IPS-15b (cell line): ENCODE measurements around the gene HRH4.

Source experiments
- H3K27me3 ChIP-seq: one replicate; pipeline ENCODE4 v1.6.1; 2013; ENCODE audit warnings: low read length; ENCODE audit not compliant: control insufficient read depth, insufficient read depth
- H3K36me3 ChIP-seq: one replicate; pipeline ENCODE4 v1.6.1; 2013; ENCODE audit warnings: low read length; ENCODE audit not compliant: control insufficient read depth, insufficient read depth
- H3K4me1 ChIP-seq: one replicate; pipeline ENCODE4 v1.6.1; 2013; ENCODE audit warnings: mild to moderate bottlenecking, low read length; ENCODE audit not compliant: control insufficient read depth, insufficient read depth
- H3K4me3 ChIP-seq: one replicate; pipeline ENCODE4 v1.5.1; 2013; ENCODE audit warnings: low read depth, low read length
- H3K9ac ChIP-seq: one replicate; pipeline ENCODE4 v1.6.1; 2013; ENCODE audit warnings: low read depth, mild to moderate bottlenecking, low read length
- H3K9me3 ChIP-seq: one replicate; pipeline ENCODE4 v1.6.1; 2013; ENCODE audit warnings: mild to moderate bottlenecking, low read length; ENCODE audit not compliant: control insufficient read depth, insufficient read depth

The HRH4 gene

GRCh38 chr18:24470022-24470618, 9.7 kb downstream of the HRH4 start:
- no peaks in the 10 kb centered on the region for H3K4me1 ChIP-seq
- H3K9ac ChIP-seq: no peak overlapping the region
- no peak overlapping the region for H3K4me3 ChIP-seq
- H3K9me3 ChIP-seq: no peaks in the 10 kb centered on the region
- H3K27me3 ChIP-seq: no peaks in the 10 kb centered on the region
- H3K36me3 ChIP-seq: no peaks in the 10 kb centered on the region

DNA sequence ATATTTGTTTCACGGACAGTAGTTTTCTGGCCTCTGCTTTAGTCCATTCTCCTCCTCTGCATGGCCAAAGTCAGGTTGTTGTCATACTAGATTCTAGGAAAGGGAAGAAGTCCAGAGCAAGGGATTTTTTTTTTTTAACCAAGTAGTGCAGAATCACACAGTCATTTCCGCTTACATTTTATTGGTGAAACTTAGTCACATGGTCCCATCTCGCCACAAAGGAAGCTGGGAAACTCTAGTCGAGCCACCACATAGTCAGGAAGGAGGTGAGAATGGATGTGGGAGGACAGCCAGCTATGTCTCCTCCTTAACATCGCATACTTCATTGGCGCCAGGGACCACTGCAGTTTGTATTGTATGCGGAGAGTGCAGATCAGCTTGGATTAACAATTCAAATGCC, 10.4 kb downstream of the HRH4 start:
- H3K27me3 ChIP-seq: no peaks in the 10 kb centered on the region
- H3K9ac ChIP-seq: no peak overlapping the region
- H3K9me3 ChIP-seq: no peaks in the 10 kb centered on the region
- H3K4me1 ChIP-seq: no peaks in the 10 kb centered on the region
- no peaks in the 10 kb centered on the region for H3K36me3 ChIP-seq
- H3K4me3 ChIP-seq: no peak overlapping the region

- H3K27me3 ChIP-seq: no peaks in the 10 kb centered on the region
These were observed 12.2 kb downstream of the HRH4 start for GRCh38 chr18:24472591-24472990.

GRCh38 chr18:24474406-24474805, 14.0 kb downstream of the HRH4 start:
- Histone ChIP-seq H3K27me3 (no peaks in the 10 kb centered on the region), H3K9me3 (no peaks in the 10 kb centered on the region), H3K9ac (no peak overlapping the region), H3K4me1 (no peaks in the 10 kb centered on the region), H3K4me3 (no peak overlapping the region), H3K36me3 (no peaks in the 10 kb centered on the region)

More at GRCh38 chr18:24472591-24472990, 12.2 kb downstream of the HRH4 start:
- Histone ChIP-seq H3K4me1 (no peaks in the 10 kb centered on the region), H3K9ac (no peak overlapping the region), H3K36me3 (no peaks in the 10 kb centered on the region), H3K9me3 (no peaks in the 10 kb centered on the region), H3K4me3 (no peak overlapping the region)

DNA sequence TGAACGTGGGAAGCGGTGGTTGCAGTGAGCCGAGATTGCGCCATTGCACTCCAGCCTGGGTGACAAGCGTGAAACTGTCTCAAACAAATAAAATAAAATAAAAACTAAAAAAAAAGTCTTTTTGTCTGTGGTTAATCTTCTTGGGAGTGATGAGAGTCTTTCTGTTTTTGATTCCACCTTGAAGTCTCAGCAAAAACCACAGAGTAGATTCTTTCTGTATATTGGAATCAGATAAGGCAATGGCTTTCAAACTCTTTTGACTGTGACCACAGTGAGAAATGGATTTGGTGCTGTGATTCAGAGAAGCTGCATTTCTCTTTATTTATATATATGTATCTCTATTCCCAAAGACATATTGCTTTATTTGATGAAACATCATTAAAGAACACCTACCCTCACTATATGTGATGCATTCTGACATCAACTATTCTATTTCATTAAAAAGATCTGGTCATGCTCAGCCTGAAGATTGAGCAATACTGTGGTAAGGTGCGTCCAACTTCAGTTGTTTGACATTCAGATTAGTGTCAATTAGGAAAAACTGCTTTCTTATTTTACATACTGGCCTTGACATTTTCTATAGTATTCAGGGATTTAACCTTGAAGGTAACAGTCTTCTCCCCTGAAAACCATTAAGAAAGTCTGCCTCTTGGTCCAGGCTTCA, 15.6 kb downstream of the HRH4 start:
- Histone ChIP-seq H3K36me3 (no peaks in the 10 kb centered on the region), H3K4me1 (no peaks in the 10 kb centered on the region), H3K9ac (no peak overlapping the region)

GRCh38 chr18:24479371-24479770, 18.9 kb downstream of the HRH4 start:
- no peaks in the 10 kb centered on the region for H3K9me3 ChIP-seq
- no peak overlapping the region for H3K4me3 ChIP-seq
- H3K36me3 ChIP-seq: no peaks in the 10 kb centered on the region
- no peaks in the 10 kb centered on the region for H3K4me1 ChIP-seq
- no peaks in the 10 kb centered on the region for H3K27me3 ChIP-seq
- no peak overlapping the region for H3K9ac ChIP-seq

More for the DNA sequence above, 15.6 kb downstream of the HRH4 start:
- Histone ChIP-seq H3K9me3 (no peaks in the 10 kb centered on the region), H3K4me3 (no peak overlapping the region), H3K27me3 (no peaks in the 10 kb centered on the region)

- Histone ChIP-seq H3K9me3 (no peaks in the 10 kb centered on the region), H3K9ac (no peak overlapping the region), H3K36me3 (no peaks in the 10 kb centered on the region), H3K4me1 (no peaks in the 10 kb centered on the region), H3K4me3 (no peak overlapping the region), H3K27me3 (no peaks in the 10 kb centered on the region)
These were observed 22.4 kb downstream of the HRH4 start for GRCh38 chr18:24482821-24483220.

- no peaks in the 10 kb centered on the region for H3K4me1 ChIP-seq
- no peak overlapping the region for H3K9ac ChIP-seq
- H3K9me3 ChIP-seq: no peaks in the 10 kb centered on the region
- H3K36me3 ChIP-seq: no peaks in the 10 kb centered on the region
- H3K27me3 ChIP-seq: no peaks in the 10 kb centered on the region
- H3K4me3 ChIP-seq: no peak overlapping the region
These were observed 25.2 kb downstream of the HRH4 start for GRCh38 chr18:24485681-24486080.

DNA sequence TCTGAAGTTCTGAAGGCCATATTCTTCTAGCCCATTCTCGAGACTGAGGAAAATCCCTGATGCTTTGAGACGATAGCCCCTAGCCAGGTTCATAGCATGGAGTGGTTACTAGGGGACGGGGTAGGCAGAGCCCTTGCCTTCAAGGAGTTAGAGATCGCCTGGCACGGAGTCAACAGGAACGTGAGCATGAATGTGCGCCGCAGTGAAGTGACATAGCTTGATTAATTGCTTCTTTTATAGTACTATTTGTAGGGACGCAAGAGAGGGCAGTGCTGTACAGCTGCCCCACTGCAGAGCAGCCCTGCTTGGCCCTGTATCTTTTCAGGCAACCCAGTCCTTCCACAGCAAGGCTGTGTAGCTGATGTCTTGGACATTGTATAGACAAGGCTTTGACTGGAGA, 26.2 kb downstream of the HRH4 start:
- Histone ChIP-seq H3K9me3 (no peaks in the 10 kb centered on the region), H3K9ac (no peak overlapping the region), H3K4me1 (no peaks in the 10 kb centered on the region), H3K36me3 (no peaks in the 10 kb centered on the region), H3K4me3 (no peak overlapping the region), H3K27me3 (no peaks in the 10 kb centered on the region)

DNA sequence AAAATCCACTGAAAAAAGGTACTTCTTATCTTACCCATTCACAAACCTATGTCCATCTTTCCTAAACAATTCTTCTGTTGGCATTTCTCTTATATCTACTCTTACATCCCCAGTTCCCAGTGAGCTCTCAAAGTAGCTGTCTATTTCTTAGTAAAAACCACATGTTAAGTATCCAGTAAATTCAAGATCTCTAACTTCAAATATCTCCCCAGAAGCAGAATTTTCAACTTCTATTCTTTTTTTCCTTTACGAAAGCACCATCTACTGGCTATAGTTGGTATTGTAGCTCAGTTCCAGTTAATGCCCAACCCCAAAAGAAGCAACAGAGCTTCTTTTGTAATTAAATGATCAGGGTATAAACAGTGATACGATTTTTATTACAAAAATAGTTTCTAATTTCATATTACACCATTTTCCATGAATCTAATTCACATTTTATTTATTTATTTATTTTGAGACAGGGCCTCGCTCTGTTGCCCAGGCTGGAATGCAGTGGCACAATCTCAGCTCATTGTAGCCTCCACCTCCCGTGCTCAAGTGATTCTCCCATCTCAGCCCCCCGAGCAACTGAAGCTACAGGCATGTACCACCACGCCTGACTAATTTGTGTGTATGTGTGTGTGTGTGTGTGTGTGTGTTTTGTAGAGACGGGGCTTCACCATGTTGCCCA, 28.5 kb downstream of the HRH4 start:
- no peaks in the 10 kb centered on the region for H3K9me3 ChIP-seq
- no peaks in the 10 kb centered on the region for H3K36me3 ChIP-seq
- H3K4me3 ChIP-seq: no peak overlapping the region
- no peaks in the 10 kb centered on the region for H3K4me1 ChIP-seq
- H3K9ac ChIP-seq: no peak overlapping the region
- no peaks in the 10 kb centered on the region for H3K27me3 ChIP-seq

DNA sequence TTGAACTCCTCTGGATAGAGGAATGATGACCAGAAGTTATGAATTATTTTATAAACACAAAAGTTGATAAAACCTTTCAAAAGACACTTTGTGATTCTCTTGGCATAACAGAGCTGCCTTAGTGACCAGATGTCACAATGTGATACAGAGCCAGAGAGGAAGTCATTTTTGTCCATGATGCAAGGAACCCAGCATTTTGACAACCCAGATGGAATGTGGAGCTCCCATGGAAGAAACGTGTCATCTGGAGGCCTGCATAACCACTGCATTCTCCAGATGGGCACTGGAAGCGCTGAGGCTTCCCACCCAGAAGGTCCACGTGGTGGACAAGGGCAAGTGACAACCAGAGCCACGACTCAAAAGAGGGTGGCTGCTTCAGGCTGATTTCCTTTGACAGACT, 30.1 kb downstream of the HRH4 start:
- Histone ChIP-seq H3K27me3 (no peaks in the 10 kb centered on the region), H3K9ac (no peak overlapping the region), H3K9me3 (no peaks in the 10 kb centered on the region), H3K36me3 (no peaks in the 10 kb centered on the region), H3K4me3 (no peak overlapping the region), H3K4me1 (no peaks in the 10 kb centered on the region)
